Mucosa of stomach (tissue), 1 donor: ENCODE results near the gene HORMAD2.
"Not testable (repeated sequence)": the region's sequence is repeated elsewhere in the genome, so short reads cannot be mapped to it uniquely, and the experiment has no call there.

ENCODE experiments used
- H3K27me3 ChIP-seq: one replicate; pipeline ENCODE4 v1.7.0; 2013; ENCODE audit warnings: mild to moderate bottlenecking, low read length; ENCODE audit not compliant: control insufficient read depth, insufficient read depth
- H3K36me3 ChIP-seq: one replicate; pipeline ENCODE4 v1.7.0; 2013; ENCODE audit warnings: low read length; ENCODE audit not compliant: control insufficient read depth, insufficient read depth
- H3K4me1 ChIP-seq: one replicate; pipeline ENCODE4 v1.7.0; 2013; ENCODE audit warnings: mild to moderate bottlenecking, low read length; ENCODE audit not compliant: control insufficient read depth, insufficient read depth
- H3K4me3 ChIP-seq: one replicate; pipeline ENCODE4 v1.7.0; 2013; ENCODE audit warnings: low read length
- H3K9ac ChIP-seq: one replicate; pipeline ENCODE4 v1.7.0; 2013; ENCODE audit warnings: mild to moderate bottlenecking, low read length, moderate library complexity
- H3K9me3 ChIP-seq: one replicate; pipeline ENCODE4 v1.7.0; 2013; ENCODE audit warnings: mild to moderate bottlenecking, low read length, moderate library complexity; ENCODE audit not compliant: control insufficient read depth
- donor health status: Pancreatic carcinoma.

Gene HORMAD2

DNA sequence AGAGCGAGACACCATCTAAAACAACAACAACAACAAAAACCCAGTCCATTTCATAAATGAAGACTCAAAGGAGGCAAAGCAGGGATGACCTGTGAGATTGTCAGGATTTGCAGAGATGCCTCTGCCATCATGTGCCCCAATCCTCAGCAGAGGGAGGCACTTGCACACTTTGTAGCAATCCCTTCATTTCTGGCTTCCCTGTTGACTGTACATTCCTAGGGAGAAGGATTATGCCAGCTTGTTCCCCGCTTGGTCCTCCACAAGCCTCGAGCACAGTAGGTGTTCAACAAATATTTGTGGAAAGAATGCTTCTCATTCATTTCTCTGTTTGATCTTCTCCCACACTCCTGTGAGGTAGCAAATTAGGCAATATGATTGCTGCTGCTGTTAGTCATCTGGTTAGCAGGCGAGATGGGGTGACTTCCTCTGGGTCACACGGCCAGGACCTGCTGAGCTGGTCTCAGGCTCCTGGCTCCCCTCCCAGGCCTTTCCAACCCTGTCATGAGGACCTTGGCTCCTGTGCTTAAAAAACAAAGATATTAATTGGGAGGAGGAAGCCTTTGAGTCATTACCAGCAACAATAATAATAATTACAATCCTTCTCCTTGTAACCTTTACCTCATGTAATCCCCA lies 132.2 kb downstream of the HORMAD2 start:
- Histone ChIP-seq H3K4me3 (no peak overlapping the region), H3K9ac (no peak overlapping the region), H3K4me1 (peaks cover 52% of the 10 kb centered on the region), H3K9me3 (no peaks in the 10 kb centered on the region), H3K36me3 (no peaks in the 10 kb centered on the region), H3K27me3 (no peaks in the 10 kb centered on the region)

DNA sequence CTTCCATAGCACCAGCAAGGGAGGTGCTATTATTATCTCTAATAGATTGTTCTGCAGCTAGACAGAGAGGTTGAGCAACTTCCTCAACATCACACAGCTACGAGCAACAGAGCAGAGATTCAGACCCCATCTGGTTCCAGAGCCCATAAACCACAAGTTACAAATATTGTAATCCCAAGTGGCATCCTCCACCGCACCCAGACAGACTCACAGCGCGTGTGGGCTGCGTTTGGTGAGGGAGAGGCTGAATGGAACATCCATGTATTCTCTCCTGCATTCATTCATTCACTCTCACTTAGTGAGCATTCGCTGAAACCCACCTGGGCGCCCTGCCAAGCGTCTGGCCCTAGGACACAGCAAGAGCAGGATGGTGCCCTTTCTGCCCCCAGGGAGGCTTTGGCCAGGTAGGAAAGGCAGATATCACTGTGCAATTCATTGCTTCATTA lies 132.8 kb downstream of the HORMAD2 start:
- H3K27me3 ChIP-seq = no peaks in the 10 kb centered on the region
- no peak overlapping the region for H3K9ac ChIP-seq

DNA sequence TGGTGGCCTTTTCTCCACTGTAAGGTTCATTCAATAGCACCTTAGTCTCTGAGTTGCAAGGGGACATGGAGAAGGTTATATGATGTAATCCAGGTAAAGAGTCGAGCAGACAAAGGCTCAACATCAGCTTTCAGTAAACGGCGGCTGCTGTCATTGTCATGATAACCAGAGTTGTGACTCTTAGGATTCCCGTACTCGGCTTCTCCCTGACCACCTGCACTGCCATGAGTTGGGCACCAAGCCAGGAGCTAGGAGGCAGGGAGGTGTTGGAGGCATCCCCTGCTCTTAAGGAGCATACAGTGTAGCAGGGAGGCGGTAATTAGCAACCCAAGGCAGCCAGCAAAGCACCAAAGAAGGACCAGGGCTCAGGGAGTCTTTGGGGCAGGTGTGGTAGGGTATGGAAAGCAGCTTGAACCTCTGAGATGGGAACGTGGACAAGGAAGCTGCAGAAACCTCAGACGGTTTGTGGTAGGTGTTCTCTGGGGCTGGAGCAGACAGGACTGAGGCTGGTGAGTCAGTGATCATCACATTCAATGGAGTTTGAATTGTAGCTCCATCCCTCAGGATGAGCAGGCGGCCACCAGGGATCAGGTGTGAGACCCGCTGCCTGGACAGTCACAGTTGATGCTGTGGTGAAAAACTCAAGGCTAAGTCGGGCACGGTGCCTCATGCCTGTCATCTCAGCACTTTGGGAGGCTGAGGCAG lies 134.6 kb downstream of the HORMAD2 start:
- H3K4me1 ChIP-seq = peaks cover 32% of the 10 kb centered on the region
- no peaks in the 10 kb centered on the region for H3K27me3 ChIP-seq
- H3K9me3 ChIP-seq = no peaks in the 10 kb centered on the region
- H3K9ac ChIP-seq = no peak overlapping the region
- no peaks in the 10 kb centered on the region for H3K36me3 ChIP-seq
- no peak overlapping the region for H3K4me3 ChIP-seq

More for the DNA sequence above, 132.8 kb downstream of the HORMAD2 start:
- no peaks in the 10 kb centered on the region for H3K9me3 ChIP-seq
- no peaks in the 10 kb centered on the region for H3K36me3 ChIP-seq
- no peak overlapping the region for H3K4me3 ChIP-seq
- H3K4me1 ChIP-seq = peaks cover 50% of the 10 kb centered on the region

DNA sequence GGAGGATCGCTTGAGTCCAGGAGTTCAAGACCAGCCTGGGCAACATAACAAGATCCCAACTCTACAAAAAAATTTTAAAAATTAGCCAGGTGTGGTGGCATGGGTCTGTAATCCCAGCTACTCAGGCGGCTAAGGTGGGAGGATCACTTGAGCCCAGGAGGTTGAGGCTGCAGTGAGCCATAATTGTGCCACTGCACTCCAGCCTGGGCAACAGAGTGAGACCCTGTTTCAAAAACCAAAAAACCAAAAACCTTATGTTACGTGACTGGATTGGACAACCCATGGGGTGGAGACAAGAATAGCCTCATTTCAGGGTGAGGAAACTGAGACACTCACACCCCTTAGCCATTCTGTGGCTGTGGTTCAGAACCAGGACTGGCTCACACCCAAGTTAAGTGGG lies 136.0 kb downstream of the HORMAD2 start:
- not testable (repeated sequence) for H3K36me3 ChIP-seq, H3K4me3 ChIP-seq, H3K27me3 ChIP-seq, H3K9ac ChIP-seq, H3K9me3 ChIP-seq
- peaks cover 21% of the 10 kb centered on the region for H3K4me1 ChIP-seq

DNA sequence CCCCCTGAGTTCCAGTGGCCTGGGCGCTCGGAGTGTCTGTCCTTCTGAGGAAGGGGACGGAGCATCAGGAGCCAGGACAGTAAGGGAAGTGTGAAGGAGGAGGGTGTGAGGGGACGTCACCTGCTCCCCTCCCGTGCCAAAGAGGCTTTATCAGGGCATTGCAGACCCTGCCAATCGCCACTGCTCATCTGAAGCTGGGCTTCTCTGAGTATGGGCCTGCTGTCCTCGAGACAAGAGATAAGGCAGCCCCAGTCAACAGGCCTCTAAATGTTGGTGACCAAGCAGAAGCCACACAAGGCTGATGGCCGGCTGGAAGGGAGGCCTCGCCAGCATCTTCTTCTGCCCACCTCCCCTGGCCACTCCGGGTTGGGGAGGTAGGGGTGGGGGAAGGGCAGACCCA lies 136.4 kb downstream of the HORMAD2 start:
- H3K9me3 ChIP-seq = no peaks in the 10 kb centered on the region
- peaks cover 16% of the 10 kb centered on the region for H3K4me1 ChIP-seq
- H3K36me3 ChIP-seq = no peaks in the 10 kb centered on the region
- no peak overlapping the region for H3K4me3 ChIP-seq
- no peak overlapping the region for H3K9ac ChIP-seq
- no peaks in the 10 kb centered on the region for H3K27me3 ChIP-seq

DNA sequence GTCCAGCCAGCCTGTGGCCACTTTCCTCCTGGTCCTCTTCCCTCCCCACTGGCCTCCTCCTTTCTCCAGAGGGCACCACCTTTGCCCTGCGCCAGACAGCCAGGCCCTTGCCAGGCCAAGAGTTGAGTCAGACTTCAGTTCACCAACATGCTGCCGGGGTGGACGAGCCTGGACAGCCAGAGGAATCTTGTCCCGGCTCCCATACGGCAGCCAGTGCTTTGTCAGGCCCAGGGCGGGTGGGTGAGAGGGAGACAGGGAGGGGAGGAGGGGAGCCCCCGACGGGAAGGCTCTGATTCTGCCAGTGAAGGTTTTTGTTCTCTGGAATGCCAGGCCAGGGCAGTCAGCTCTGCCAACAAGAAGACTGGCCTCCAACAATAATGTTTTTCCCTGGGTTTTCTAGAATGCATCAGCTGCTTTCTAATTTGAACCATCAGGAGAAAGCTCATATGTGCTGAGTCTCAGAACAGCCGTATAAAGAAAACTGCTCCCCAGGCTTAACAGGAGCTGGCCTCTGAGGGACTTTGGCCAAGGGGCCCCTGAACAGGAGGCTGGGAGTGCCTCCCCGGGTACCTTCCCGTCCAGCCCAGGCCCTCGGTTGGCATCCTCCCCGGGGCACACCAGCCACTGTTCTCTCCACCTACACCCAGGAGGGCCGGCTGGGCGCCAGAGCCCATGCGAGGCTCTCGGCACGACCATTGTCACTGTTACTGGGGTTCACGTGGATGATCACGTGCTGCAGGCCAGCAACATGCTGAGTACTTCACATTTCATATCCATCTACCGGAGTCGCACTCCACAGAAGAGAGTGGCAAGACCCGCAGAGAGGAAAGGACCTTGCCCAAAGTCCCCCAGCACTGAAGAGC lies 137.7 kb downstream of the HORMAD2 start:
- Histone ChIP-seq H3K4me3 (no peak overlapping the region), H3K4me1 (peaks cover 7% of the 10 kb centered on the region)

DNA sequence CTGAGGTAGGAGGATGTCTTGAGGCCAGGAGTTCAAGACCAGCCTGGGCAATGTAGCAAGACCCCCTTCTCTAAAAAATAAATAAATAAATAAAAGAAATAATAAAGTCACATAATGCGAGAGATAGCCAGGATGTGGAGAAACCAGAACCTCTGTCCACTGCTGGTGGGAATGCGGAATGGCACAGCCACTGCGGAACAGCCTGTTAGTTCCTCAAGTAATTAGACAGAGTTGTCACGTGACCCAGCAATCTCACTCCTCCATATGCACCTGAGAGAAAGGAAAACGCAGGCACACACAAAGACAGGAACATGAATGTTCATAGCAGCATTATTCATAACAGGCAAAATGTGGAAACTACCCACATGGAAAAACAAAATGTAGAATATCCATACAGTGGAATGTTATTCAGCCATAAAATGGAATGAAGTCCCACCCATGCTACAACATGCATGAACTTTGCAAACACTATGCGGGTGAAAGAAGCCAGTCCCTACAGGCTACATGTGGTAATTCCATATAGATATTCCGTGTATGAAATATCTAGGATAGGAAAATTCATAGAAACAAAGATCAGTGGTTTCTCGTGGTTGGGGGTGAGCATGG lies 138.9 kb downstream of the HORMAD2 start:
- Histone ChIP-seq H3K4me1 (no peaks in the 10 kb centered on the region), H3K4me3 (no peak overlapping the region), H3K9me3 (no peaks in the 10 kb centered on the region), H3K36me3 (no peaks in the 10 kb centered on the region), H3K9ac (no peak overlapping the region), H3K27me3 (no peaks in the 10 kb centered on the region)

More for the DNA sequence above, 137.7 kb downstream of the HORMAD2 start:
- H3K9ac ChIP-seq = no peak overlapping the region
- H3K9me3 ChIP-seq = no peaks in the 10 kb centered on the region
- no peaks in the 10 kb centered on the region for H3K36me3 ChIP-seq
- H3K27me3 ChIP-seq = no peaks in the 10 kb centered on the region

DNA sequence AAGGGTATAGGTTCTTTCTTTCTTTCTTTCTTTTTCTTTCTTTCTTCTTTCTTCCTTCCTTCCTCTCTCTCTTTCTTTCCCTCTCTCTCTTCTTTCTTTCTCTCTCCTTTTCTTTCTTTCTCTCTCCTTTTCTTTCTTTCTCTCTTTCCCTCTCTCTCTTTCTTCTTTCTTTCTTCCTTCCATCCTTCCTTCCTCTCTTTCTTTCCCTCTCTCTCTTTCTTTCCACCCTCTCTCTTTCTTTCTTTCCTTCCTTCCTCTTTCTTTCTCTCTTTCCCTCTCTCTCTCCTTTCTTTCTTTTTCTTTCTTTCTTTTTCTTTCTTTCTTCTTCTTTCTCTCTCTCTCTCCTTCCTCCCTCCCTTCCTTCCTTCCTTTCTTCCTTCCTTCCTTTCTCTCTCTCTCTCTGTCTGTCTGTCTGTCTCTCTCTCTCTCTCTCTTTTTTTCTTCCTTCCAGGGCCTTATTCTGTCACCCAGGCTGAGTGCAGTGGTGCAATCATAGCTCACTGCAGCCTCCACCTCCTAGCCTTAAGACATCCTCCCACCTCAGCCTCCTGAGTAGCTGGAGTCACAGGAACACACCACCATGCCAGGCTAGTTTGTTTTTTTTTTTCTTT lies 139.5 kb downstream of the HORMAD2 start:
- Histone ChIP-seq H3K27me3 (no peaks in the 10 kb centered on the region), H3K4me1 (no peaks in the 10 kb centered on the region), H3K4me3 (no peak overlapping the region), H3K36me3 (no peaks in the 10 kb centered on the region), H3K9me3 (no peaks in the 10 kb centered on the region), H3K9ac (no peak overlapping the region)

DNA sequence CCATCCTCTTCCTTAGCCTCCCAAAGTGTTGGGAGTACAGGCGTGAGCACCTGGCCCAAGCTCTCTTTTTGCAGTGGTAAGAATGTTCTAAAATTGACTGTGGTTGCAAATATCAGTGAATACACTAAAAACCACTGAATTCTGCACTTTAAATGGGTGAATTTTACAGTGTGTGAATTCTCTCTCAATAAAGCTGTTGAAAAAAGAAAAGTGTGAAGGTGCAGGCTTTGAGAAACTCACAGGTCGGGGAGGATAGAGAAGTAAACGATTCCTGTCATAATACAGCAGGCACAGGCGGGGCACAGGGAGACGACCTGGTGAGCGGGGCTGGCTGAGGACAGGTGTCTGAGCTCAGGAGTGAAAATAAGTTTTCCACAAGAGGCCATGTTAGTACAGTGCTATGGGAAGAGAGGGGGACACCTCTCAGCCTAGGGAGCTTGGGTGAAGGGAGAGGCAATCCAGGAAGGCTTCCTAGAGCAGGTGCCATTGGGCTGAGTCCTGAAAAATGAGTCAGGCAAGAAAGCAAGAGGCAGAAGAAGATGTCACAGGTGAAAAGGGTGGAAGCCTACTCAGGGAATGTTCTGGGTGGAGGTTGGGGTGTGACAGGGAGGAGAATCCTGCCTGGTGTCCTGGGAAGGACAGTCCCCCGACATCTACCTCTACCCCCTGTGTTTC lies 140.2 kb downstream of the HORMAD2 start:
- Histone ChIP-seq H3K36me3 (no peaks in the 10 kb centered on the region), H3K4me1 (no peaks in the 10 kb centered on the region), H3K27me3 (no peaks in the 10 kb centered on the region), H3K4me3 (no peak overlapping the region), H3K9me3 (no peaks in the 10 kb centered on the region), H3K9ac (no peak overlapping the region)

DNA sequence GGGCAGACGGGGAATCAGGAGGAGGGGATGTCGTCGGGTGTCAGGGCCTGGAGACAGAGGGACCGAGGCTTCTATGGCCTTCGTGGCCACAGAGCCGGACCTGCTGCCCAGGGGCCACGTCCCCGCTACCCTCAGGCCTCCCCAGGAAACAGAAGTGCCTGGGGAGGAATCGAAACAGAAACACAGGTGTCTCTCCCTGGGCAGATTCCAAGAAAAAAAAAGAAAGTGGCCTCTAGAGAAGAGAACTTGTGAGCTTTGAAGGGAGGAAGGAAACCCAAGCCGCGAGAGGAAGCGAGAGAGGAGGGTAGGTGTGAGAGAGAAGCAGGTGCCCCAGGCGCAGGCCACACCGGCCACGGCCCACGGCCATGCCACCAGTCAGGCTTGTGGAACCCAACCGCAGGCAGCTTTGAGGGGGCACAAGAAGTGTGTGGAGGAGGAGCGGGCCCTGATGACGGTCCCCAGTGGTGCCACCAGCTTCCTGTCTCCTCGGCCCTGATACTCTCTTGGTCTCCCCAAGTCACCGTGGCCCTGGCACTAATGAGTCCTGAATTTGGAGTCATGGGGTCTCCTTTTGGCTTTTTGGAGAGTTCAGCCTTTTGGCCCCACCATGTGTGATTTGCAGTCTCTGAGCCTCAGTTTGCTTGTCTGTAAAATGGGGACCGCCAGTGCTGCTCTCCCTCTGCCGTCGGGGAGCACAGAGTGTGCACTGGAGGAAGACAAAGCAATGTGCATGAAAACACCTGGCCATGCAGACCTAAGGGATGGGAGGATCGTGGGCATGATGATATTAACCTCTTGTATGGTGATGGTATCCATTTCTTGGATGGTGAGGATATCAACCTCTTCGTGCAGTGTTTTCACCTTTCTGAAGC lies 141.1 kb downstream of the HORMAD2 start:
- Histone ChIP-seq H3K36me3 (no peaks in the 10 kb centered on the region), H3K27me3 (no peaks in the 10 kb centered on the region), H3K9me3 (no peaks in the 10 kb centered on the region), H3K4me3 (no peak overlapping the region), H3K9ac (no peak overlapping the region), H3K4me1 (no peaks in the 10 kb centered on the region)
